GM21576 (cell line): ENCODE results near the gene PAPPA2.
"Not testable (repeated sequence)": the region's sequence is repeated elsewhere in the genome, so short reads cannot be mapped to it uniquely, and the experiment has no call there.

Experiments
- ATAC-seq: cut with Tn5 transposase; IDR thresholded peaks from one replicate; pipeline ENCODE4 v1.9.1; 2021; ENCODE audit warnings: mild to moderate bottlenecking, moderate library complexity; ENCODE audit not compliant: unreplicated experiment

PAPPA2 gene

GRCh38 chr1:176595217-176595616 lies 132.2 kb downstream of the PAPPA2 start:
- ATAC-seq = no peak

DNA sequence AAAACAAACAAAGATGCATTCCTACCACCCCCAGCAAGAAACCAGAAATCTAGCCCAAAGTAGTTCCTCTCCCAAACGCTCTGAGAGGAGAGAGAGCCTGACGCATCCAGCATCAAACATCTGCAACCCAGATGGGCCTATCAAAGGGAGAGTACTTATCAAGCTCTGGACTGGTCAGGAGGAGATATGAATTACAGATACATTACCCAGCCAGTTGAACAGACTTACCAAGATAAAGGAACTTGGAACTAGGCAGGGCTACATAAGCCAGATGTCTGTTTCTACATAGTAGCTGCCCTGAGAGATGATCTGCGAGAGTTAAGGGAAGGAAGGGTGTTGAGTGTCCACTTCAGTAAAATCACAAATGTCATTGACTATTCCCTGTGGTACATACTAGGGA lies 138.4 kb downstream of the PAPPA2 start:
- no peak for ATAC-seq

GRCh38 chr1:176602388-176603004 lies 139.5 kb downstream of the PAPPA2 start:
- no peak for ATAC-seq

GRCh38 chr1:176603696-176604095 lies 140.7 kb downstream of the PAPPA2 start:
- no peak for ATAC-seq

DNA sequence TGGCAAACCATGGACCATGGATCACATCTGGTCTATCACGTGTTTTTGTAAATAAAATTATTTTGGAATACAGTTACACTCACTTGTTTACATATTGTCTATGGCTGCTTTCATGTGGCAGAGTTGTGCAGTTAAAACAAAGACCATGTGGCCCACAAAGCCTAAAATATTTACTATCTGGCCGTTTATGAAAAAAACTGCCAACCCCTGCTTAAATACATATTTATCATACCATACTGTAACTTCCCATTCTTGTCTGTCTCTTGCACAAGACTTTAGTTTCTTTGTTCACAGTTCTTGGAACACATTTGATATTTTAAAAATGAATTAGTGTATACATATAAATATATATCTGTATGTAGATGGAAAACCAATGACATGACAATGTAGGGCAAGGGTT lies 141.5 kb downstream of the PAPPA2 start:
- ATAC-seq = no peak

DNA sequence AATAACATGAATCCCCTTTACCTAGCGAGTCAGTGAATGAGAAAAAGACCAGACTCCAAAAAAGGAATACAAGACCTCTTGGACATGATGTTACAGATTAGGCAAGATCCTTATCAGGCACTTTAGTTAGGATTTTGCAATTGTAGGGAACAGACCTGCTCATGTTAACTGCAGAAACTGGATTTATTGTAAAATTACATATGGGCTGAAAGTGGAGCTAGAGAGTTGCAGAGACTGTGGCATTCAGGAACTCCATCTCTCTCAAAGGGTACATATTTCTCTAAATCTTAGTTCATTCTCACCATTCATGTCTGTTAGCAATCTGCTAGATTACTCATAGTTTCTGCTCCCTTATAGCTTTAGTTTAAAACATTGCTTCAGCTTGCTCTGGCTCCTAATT lies 142.2 kb downstream of the PAPPA2 start:
- no peak for ATAC-seq

DNA sequence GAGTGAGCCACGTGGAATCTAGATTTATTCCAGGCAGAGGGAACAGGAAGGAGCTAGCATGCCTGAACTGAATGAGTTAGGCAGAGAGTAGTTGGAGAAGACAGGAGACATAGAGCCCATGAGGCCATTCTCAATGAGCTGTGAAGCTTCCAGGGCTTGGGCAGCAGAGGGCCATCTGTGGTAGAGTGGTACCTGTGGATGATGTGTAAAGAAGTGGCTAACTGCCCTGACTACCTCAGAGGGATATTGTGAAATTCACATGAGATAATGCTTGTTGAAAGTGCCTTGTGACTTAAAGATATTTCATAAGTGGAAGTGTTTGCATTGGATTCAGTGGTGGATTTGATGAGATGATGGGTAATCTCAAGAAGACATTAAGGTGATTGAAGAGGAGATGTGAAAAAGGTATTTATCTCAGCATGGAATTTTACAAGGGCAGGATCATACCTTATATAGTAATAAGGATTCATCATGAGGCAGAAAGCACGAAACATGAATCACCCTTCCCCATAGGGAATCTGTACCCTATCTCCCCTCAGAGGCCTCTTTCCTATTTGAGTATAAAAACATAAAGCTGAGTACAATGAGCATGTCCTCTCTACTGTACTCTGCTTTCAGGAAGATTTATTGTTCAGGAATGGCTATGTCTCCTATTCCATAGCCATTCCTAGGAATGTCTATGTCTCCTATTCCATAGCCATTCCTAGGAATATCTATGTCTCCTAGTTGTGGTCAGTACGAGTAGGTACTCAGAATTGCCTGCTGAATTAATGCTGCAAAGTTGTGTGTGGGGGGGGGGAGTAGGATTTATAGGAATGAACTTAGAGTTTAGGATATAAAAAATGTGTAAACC lies 146.8 kb downstream of the PAPPA2 start:
- no peak for ATAC-seq

DNA sequence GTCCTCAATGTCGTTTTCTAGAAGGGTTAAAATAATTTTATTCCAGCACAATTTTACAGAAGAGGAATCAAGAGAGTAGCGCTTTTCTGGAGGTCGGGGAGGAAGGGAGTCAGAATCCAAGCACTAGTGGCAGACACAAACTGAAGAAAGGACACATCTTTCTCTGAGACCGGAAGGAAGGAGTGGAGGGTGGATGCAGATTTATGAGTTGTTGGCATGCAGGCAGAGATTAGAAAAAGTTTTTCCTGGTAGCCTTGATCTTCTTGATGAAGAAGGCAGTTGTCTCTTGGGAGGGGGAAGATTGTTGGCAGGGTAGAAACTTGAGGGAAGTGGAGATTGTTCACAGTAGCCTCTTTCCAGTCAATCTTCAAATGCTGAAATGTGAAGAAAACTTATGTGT lies 149.8 kb downstream of the PAPPA2 start:
- no peak for ATAC-seq

DNA sequence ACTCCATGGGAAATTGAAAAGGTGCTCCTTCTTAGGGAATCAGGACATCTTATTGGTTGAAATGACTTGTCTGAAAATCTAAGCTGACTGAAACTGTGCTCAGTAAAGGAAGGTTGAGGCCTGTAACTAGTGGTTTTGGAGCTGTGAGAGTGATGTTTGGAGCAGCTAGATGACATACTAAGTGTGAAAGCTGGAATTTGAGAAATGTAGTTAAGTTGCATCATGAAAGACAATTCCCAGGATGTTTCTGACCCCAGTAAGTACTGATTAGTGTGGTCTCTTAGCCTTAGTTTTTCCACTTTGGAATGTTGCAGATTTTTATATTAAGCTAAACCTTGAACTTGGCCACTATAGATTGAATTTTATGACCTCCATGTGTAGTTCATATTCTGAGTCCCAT lies 154.9 kb downstream of the PAPPA2 start:
- no peak for ATAC-seq

DNA sequence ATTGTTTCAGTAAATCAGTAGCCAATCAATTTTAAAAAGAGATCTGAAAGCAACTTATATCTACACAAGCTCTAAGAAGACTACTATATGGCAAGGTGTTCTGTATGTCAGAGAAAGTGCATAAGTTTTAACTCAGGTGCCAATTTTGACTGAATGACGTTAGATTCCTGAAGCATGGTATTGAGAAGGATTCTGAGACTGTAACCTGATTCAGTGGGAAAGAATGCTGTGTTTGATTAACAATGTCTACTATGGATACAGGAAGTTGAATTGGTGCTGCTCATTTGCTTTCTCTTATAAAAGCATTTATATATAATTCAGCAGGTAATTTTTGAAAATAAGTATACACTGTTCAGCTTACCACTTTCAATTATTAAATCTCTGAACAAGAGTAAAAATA lies 156.3 kb downstream of the PAPPA2 start:
- no peak for ATAC-seq

- ATAC-seq = no peak
These were observed 162.4 kb downstream of the PAPPA2 start for GRCh38 chr1:176625365-176625764.

DNA sequence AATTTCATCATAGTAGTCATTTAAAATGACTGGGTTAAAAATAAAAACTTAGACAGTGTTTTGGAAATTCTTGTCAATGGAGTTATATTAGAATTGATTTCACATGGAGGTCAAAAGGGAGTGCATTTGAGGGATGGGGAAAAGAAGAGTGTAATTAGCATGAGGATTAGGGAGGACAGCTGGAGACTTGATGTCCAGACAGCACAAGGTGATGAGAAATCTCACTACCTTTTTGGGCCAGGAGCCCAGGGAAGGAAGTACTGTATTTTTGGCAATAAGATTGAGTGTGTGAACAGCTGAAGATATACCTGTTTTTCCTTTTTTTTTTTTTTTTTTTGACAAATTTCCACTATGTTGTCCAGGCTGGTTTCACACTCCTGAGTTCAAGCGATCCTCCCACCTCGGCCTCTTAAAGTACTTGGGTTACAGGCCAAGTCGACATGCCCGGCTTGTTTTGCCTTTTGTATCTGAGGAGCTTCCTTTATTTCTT lies 163.6 kb downstream of the PAPPA2 start:
- no peak for ATAC-seq

- ATAC-seq = no peak
These were observed 165.8 kb downstream of the PAPPA2 start for GRCh38 chr1:176628775-176629174.

DNA sequence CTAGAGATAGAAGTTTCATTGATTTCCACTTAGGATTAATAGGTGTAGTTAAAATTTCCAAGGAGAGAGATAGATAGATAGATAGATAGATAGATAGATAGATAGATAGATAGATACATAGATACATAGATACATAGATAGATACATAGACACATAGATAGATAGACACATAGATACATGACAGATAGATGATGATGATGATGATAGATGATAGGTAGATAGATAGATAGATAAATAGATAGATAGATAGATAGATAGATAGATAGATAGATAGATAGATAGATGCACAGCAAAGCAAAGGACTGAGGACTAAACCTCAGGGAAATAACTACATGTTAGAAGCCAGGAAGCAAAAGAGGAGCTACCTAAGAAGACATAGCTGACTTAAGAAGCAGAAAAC lies 171.8 kb downstream of the PAPPA2 start:
- not testable (repeated sequence) for ATAC-seq

DNA sequence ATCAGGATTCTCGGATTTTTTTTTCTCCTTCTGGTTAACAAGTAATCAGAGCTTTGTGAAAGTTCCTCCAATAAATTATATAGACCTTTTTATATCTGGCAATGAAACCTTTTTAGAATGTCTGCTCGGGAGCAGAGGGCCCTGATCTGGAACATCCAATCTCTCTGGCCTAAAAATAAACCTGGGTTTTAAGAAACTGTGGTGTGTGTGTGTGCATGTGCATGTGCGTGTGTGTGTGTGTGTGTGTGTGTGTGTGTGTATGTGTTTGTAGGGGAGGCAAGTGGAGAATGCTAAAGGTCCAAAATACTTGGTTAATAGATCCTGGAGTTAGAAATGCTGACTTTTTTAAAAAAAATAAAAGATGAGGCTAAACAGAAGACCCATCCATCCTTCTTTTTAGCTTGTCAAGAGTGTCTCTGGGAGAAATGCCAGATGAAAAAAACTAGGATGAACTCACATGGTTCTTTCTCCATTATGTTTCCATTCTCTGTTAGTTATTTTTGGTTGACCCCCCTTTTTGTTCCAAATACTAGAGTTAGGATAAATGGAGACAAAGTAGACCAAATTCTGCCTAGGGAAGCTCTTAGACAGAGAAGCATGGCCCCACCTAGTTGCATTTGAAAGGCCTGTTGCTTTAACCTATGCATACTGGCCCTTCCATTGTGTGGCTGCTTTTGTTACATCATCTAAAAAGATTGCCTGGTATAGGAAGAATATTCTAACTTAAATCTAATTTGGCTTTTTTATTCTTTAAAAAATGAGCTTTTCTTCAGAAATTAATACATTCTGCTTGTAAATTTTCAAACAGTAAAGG lies 175.9 kb downstream of the PAPPA2 start:
- ATAC-seq = no peak

GRCh38 chr1:176643536-176643935 lies 180.6 kb downstream of the PAPPA2 start:
- ATAC-seq = no peak

GRCh38 chr1:176648556-176648955 lies 185.6 kb downstream of the PAPPA2 start:
- ATAC-seq = no peak

- ATAC-seq = no peak
These were observed 193.5 kb downstream of the PAPPA2 start for GRCh38 chr1:176656257-176656995.

DNA sequence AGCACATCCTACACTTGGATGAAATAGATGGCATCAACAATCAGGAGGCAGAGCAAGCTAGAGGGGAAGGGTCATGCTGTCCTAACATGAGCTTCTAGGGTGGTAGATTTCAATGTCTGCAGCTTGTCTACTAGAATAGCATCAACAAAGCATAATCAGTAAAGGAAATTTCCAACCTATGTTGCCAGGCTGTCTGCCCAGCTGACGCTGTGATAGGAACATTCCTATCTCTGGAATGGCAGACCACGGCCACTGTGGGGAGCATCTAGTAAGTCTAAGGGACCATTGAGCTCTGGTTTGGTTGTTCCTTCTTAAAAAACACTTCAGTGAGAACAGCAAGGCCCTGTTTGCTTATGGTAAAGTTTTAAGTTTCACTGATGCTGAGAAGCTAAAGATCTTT lies 206.8 kb downstream of the PAPPA2 start:
- no peak for ATAC-seq

GRCh38 chr1:176670853-176671252 lies 207.9 kb downstream of the PAPPA2 start:
- ATAC-seq = no peak
